Measurements from ENCODE around the gene TBC1D22A. TPM values are rescaled to one million over a fixed set of nuclear protein-coding genes. Genes with fewer than 3 reads are reported as not detected.

TBC1D22A gene
- polyA plus RNA-seq, 1 donor from 2014 or later: 9.3 TPM

GRCh38 chr22:46744581-46744980 is 17.9 kb upstream of the TBC1D22A start:
- no peak overlapping the region for H3K4me2 ChIP-seq (ENCODE audit: low read length)
- no peaks in the 10 kb centered on the region for H3K36me3 ChIP-seq (ENCODE audit: insufficient read depth, low read length)
- H2AFZ ChIP-seq (ENCODE audit: low read depth, low read length): no peak overlapping the region
- TF ChIP-seq POLR2AphosphoS5 (IDR thresholded peaks at IDR 0.05): no peak
- TF ChIP-seq RAD21 (conservative IDR thresholded peaks at IDR 0.05): no peak
- TF ChIP-seq MXI1 (conservative IDR thresholded peaks at IDR 0.05; ENCODE audit: poor library complexity, severe bottlenecking): no peak
- TF ChIP-seq REST (IDR thresholded peaks at IDR 0.05; ENCODE audit: borderline replicate concordance): no peak
- TF ChIP-seq EZH2 (IDR thresholded peaks at IDR 0.05; ENCODE audit: borderline replicate concordance, insufficient read depth, low read length, poor library complexity, severe bottlenecking): no peak
- TF ChIP-seq SMC3 (conservative IDR thresholded peaks at IDR 0.05; ENCODE audit: poor library complexity): no peak
- TF ChIP-seq CTCF (IDR thresholded peaks at IDR 0.05; ENCODE audit: poor library complexity, severe bottlenecking): no peak
- TF ChIP-seq EP300 (conservative IDR thresholded peaks at IDR 0.05; ENCODE audit: poor library complexity, severe bottlenecking): no peak
- no peak for TF ChIP-seq TAF1 (IDR thresholded peaks at IDR 0.05; ENCODE audit: low read depth)
- H3K79me2 ChIP-seq (replicated peaks; ENCODE audit: insufficient read depth, low read length): no peaks in the 10 kb centered on the region
- H3K27me3 ChIP-seq (ENCODE audit: insufficient read depth, low read depth, low read length): no peaks in the 10 kb centered on the region
- H3K9me2 ChIP-seq (ENCODE audit: insufficient read depth, low read length): no peaks in the 10 kb centered on the region
- H3K27ac ChIP-seq (ENCODE audit: low read length): no peak overlapping the region
- H4K20me1 ChIP-seq (ENCODE audit: insufficient read depth): no peaks in the 10 kb centered on the region
- H3K4me3 ChIP-seq (ENCODE audit: low read length): no peak overlapping the region
- H3K9ac ChIP-seq (ENCODE audit: low read length): no peak overlapping the region
- no peaks in the 10 kb centered on the region for H3F3A ChIP-seq (ENCODE audit: insufficient read depth, low read length, poor library complexity, severe bottlenecking)
- no peaks in the 10 kb centered on the region for H3K9me3 ChIP-seq (ENCODE audit: low read length)

GRCh38 chr22:46746192-46746591 is 16.3 kb upstream of the TBC1D22A start:
- H3K36me3 ChIP-seq (ENCODE audit: insufficient read depth, low read length): no peaks in the 10 kb centered on the region
- no peak overlapping the region for H3K27ac ChIP-seq (ENCODE audit: low read length)
- H3K4me3 ChIP-seq (ENCODE audit: low read length): no peak overlapping the region
- no peak overlapping the region for H3K9ac ChIP-seq (ENCODE audit: low read length)
- no peaks in the 10 kb centered on the region for H4K20me1 ChIP-seq (ENCODE audit: insufficient read depth)
- no peaks in the 10 kb centered on the region for H3K27me3 ChIP-seq (ENCODE audit: insufficient read depth, low read depth, low read length)
- H3K9me3 ChIP-seq (ENCODE audit: low read length): no peaks in the 10 kb centered on the region
- H3K9me2 ChIP-seq (ENCODE audit: insufficient read depth, low read length): no peaks in the 10 kb centered on the region
- TF ChIP-seq MXI1 (conservative IDR thresholded peaks at IDR 0.05; ENCODE audit: poor library complexity, severe bottlenecking) (no peak), REST (IDR thresholded peaks at IDR 0.05; ENCODE audit: borderline replicate concordance) (no peak), RAD21 (conservative IDR thresholded peaks at IDR 0.05) (no peak), EP300 (conservative IDR thresholded peaks at IDR 0.05; ENCODE audit: poor library complexity, severe bottlenecking) (no peak), CTCF (IDR thresholded peaks at IDR 0.05; ENCODE audit: poor library complexity, severe bottlenecking) (no peak), EZH2 (IDR thresholded peaks at IDR 0.05; ENCODE audit: borderline replicate concordance, insufficient read depth, low read length, poor library complexity, severe bottlenecking) (no peak), POLR2AphosphoS5 (IDR thresholded peaks at IDR 0.05) (no peak), TAF1 (IDR thresholded peaks at IDR 0.05; ENCODE audit: low read depth) (no peak), SMC3 (conservative IDR thresholded peaks at IDR 0.05; ENCODE audit: poor library complexity) (no peak)
- no peaks in the 10 kb centered on the region for H3K79me2 ChIP-seq (replicated peaks; ENCODE audit: insufficient read depth, low read length)
- H3K4me2 ChIP-seq (ENCODE audit: low read length): no peak overlapping the region
- no peak overlapping the region for H2AFZ ChIP-seq (ENCODE audit: low read depth, low read length)
- no peaks in the 10 kb centered on the region for H3F3A ChIP-seq (ENCODE audit: insufficient read depth, low read length, poor library complexity, severe bottlenecking)
